Breast epithelium (tissue), 3 donors: Measurements from ENCODE around the gene S100Z.

Experiments
- CTCF ChIP-seq, 3 donors: fragments of 450-650 bp; IDR thresholded peaks; one replicate each; pipeline ENCODE4 v1.5.1; 2016 to 2017; ENCODE audit warnings: antibody characterized with exemption in 3 of 3, mild to moderate bottlenecking in 3 of 3, moderate library complexity in 3 of 3
- POLR2A ChIP-seq: fragments of 450-650 bp; IDR thresholded peaks from one replicate; pipeline ENCODE4 v1.6.1; 2016; ENCODE audit warnings: antibody characterized with exemption, mild to moderate bottlenecking, moderate library complexity
- POLR2AphosphoS5 ChIP-seq, 3 donors: sonication (generic); formaldehyde crosslinking; IDR thresholded peaks; one replicate each; pipeline ENCODE4 v1.6.1; 2017; ENCODE audit warnings: antibody characterized with exemption in 3 of 3

GRCh38 chr5:76893294-76893693 lies 43.5 kb downstream of the S100Z start:
- TF ChIP-seq CTCF (IDR thresholded peaks at IDR 0.05) = no peak
- no peak for TF ChIP-seq POLR2A
- no peak for TF ChIP-seq POLR2AphosphoS5 (IDR thresholded peaks at IDR 0.05)
